ENCODE measurements around the gene CRKL.

The CRKL gene

GRCh38 chr22:20980523-20980922 is 63.3 kb downstream of the CRKL start:
- TF ChIP-seq FOXM1 (IDR thresholded peaks at IDR 0.05; ENCODE audit: borderline replicate concordance, low read depth) (no peak), CEBPB (IDR thresholded peaks at IDR 0.05) (no peak), ZBTB7A (IDR thresholded peaks at IDR 0.05; ENCODE audit: low read depth) (no peak), YY1 (IDR thresholded peaks at IDR 0.05; ENCODE audit: low read depth) (no peak), NFIC (IDR thresholded peaks at IDR 0.05) (no peak), RAD21 (IDR thresholded peaks at IDR 0.05; ENCODE audit: low read depth) (no peak), CREB1 (IDR thresholded peaks at IDR 0.05; ENCODE audit: low read depth) (no peak), TCF12 (IDR thresholded peaks at IDR 0.05; ENCODE audit: low read depth) (no peak), EGR1 (IDR thresholded peaks at IDR 0.05) (no peak), TEAD4 (IDR thresholded peaks at IDR 0.05) (no peak), EP300 (IDR thresholded peaks at IDR 0.05; ENCODE audit: borderline replicate concordance) (no peak), TAF1 (IDR thresholded peaks at IDR 0.05; ENCODE audit: low read depth) (no peak), USF1 (IDR thresholded peaks at IDR 0.05) (no peak)
- TF ChIP-seq, protein P1, sequence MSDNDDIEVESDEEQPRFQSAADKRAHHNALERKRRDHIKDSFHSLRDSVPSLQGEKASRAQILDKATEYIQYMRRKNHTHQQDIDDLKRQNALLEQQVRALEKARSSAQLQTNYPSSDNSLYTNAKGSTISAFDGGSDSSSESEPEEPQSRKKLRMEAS (IDR thresholded peaks at IDR 0.05), result no peak
- TF ChIP-seq, protein P2, sequence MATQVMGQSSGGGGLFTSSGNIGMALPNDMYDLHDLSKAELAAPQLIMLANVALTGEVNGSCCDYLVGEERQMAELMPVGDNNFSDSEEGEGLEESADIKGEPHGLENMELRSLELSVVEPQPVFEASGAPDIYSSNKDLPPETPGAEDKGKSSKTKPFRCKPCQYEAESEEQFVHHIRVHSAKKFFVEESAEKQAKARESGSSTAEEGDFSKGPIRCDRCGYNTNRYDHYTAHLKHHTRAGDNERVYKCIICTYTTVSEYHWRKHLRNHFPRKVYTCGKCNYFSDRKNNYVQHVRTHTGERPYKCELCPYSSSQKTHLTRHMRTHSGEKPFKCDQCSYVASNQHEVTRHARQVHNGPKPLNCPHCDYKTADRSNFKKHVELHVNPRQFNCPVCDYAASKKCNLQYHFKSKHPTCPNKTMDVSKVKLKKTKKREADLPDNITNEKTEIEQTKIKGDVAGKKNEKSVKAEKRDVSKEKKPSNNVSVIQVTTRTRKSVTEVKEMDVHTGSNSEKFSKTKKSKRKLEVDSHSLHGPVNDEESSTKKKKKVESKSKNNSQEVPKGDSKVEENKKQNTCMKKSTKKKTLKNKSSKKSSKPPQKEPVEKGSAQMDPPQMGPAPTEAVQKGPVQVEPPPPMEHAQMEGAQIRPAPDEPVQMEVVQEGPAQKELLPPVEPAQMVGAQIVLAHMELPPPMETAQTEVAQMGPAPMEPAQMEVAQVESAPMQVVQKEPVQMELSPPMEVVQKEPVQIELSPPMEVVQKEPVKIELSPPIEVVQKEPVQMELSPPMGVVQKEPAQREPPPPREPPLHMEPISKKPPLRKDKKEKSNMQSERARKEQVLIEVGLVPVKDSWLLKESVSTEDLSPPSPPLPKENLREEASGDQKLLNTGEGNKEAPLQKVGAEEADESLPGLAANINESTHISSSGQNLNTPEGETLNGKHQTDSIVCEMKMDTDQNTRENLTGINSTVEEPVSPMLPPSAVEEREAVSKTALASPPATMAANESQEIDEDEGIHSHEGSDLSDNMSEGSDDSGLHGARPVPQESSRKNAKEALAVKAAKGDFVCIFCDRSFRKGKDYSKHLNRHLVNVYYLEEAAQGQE (IDR thresholded peaks at IDR 0.05; ENCODE audit: low read depth), result no peak

DNA sequence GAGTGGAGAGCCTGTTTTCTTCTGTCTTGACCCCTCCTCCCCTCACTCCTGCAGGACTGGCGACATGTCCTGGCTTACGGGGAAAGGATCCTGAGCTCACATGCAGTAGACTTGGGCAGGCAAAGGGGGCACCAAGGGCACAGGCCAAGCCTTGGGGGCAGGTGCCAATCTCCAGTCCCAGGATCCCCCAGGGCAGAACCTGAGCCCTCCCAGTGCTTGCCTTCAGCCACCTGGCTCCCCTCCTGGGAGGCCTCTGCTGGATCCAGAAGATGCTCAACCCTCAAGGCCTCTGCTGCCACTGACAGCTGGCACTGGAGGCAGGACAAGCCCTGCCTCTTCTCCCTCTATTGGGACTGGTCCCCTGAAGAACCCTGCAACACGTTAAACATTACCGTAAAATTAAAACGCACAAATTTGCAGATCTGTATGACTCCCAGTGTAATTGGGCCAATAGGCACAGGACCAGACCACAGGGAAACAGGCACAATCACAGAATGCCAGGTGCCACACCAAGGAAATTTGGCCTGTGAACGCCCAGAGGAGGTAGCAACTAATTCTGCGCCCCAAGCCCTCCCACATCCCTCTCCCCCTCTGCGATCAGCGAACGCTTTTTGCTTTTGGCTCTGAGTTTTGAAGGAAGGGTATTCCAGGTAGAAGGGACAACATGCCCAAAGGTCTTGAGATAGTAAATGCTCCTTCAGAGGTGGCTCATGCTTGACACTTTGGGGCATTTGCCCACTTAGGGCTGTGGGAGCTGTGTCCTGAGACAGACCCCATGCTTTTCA is 63.9 kb downstream of the CRKL start:
- TF ChIP-seq ZBTB7A (IDR thresholded peaks at IDR 0.05; ENCODE audit: low read depth) (no peak), TAF1 (IDR thresholded peaks at IDR 0.05; ENCODE audit: low read depth) (no peak), TEAD4 (IDR thresholded peaks at IDR 0.05) (no peak), TCF12 (IDR thresholded peaks at IDR 0.05; ENCODE audit: low read depth) (no peak), CREB1 (IDR thresholded peaks at IDR 0.05; ENCODE audit: low read depth) (no peak), YY1 (IDR thresholded peaks at IDR 0.05; ENCODE audit: low read depth) (no peak), NFIC (IDR thresholded peaks at IDR 0.05) (no peak), RAD21 (IDR thresholded peaks at IDR 0.05; ENCODE audit: low read depth) (no peak), EGR1 (IDR thresholded peaks at IDR 0.05) (no peak), EP300 (IDR thresholded peaks at IDR 0.05; ENCODE audit: borderline replicate concordance) (no peak), CEBPB (IDR thresholded peaks at IDR 0.05) (no peak), USF1 (IDR thresholded peaks at IDR 0.05) (no peak)
- TF ChIP-seq, protein P1 (IDR thresholded peaks at IDR 0.05), result no peak

GRCh38 chr22:20981787-20982562 is 64.8 kb downstream of the CRKL start, which contains the start of gene LZTR1:
LZTR1 (plus strand) TSS chr22:20982297; CDS start chr22:20982372, 75 bp downstream.
- TF ChIP-seq CREB1 (IDR thresholded peaks at IDR 0.05; ENCODE audit: low read depth) (no peak), RAD21 (IDR thresholded peaks at IDR 0.05; ENCODE audit: low read depth) (0 out of 2 replicates have a peak, but pooled peaks have one; percentile 18), TAF1 (IDR thresholded peaks at IDR 0.05; ENCODE audit: low read depth) (peak; percentile 95), YY1 (IDR thresholded peaks at IDR 0.05; ENCODE audit: low read depth) (peak; percentile 42; the same call in 1 of the 2 replicates), EGR1 (IDR thresholded peaks at IDR 0.05) (peak; percentile 43; the same call in 1 of the 2 replicates), NFIC (IDR thresholded peaks at IDR 0.05) (no peak), EP300 (IDR thresholded peaks at IDR 0.05; ENCODE audit: borderline replicate concordance) (peak; percentile 23; the same call in 1 of the 2 replicates), FOXM1 (IDR thresholded peaks at IDR 0.05; ENCODE audit: borderline replicate concordance, low read depth) (no peak; the same call in 1 of the 2 replicates), TCF12 (IDR thresholded peaks at IDR 0.05; ENCODE audit: low read depth) (peak; percentile 72), CEBPB (IDR thresholded peaks at IDR 0.05) (no peak), USF1 (IDR thresholded peaks at IDR 0.05) (no peak), TEAD4 (IDR thresholded peaks at IDR 0.05) (no peak), ZBTB7A (IDR thresholded peaks at IDR 0.05; ENCODE audit: low read depth) (no peak; the same call in 1 of the 2 replicates)
- TF ChIP-seq, protein P1 (IDR thresholded peaks at IDR 0.05), result peak; percentile 89
- TF ChIP-seq, protein P2 (IDR thresholded peaks at IDR 0.05; ENCODE audit: low read depth), result no peak

DNA sequence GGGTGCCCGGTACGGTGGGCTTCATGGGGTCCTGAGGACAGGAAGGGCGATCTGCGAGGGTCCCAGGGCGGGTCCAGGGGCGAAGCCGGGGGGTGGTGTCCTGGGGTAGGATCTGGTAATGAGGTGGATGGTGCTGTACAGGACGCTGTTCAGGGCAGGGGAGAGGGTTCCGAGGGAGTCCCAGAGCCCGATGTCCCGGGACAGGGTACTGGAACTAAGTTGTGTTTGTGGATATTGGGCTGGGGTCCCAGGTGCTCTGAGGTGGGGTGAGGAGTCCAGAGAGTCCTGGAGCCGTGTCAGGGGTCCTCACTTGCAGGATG is 65.3 kb downstream of the CRKL start:
- TF ChIP-seq CEBPB (IDR thresholded peaks at IDR 0.05) (no peak), NFIC (IDR thresholded peaks at IDR 0.05) (no peak), EP300 (IDR thresholded peaks at IDR 0.05; ENCODE audit: borderline replicate concordance) (no peak), EGR1 (IDR thresholded peaks at IDR 0.05) (no peak)
